Activated gamma-delta T cell treated with Interleukin-2 at 50 U/mL for 16 hours (primary cell): ENCODE data around the gene ST8SIA4.
"Not testable (repeated sequence)": the region's sequence is repeated elsewhere in the genome, so short reads cannot be mapped to it uniquely, and the experiment has no call there.

Experiments used
- DNase-seq: peaks from one replicate; pipeline ENCODE4 v3.0.0-alpha.2; 2020

ST8SIA4 gene

GRCh38 chr5:100827481-100827889 is 75.6 kb downstream of the ST8SIA4 start:
- DNase-seq = no peak

GRCh38 chr5:100826133-100826532 is 76.9 kb downstream of the ST8SIA4 start:
- DNase-seq = no peak

DNA sequence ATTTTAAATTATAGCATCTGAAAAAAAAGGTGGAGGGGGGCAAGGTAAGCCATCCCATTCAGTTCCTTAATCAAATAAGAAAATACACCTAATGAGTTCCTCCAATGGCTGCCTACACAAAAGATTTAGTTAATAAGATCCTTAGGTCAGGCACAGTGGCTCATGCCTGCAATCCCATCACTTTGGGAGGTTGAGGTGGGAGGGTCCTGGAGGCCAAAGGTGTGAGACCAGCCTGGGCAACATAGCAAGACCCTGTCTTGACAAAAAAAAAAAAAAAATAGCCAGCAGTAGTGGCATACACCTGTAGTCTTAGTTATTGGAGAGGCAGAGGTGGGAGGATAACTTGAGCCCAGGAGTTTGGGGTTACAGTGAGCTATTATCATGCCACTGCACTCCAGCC is 78.4 kb downstream of the ST8SIA4 start:
- no peak for DNase-seq

GRCh38 chr5:100823812-100824211 is 79.3 kb downstream of the ST8SIA4 start:
- no peak for DNase-seq

- no peak for DNase-seq
Observed at GRCh38 chr5:100821751-100822150, 81.3 kb downstream of the ST8SIA4 start.

DNA sequence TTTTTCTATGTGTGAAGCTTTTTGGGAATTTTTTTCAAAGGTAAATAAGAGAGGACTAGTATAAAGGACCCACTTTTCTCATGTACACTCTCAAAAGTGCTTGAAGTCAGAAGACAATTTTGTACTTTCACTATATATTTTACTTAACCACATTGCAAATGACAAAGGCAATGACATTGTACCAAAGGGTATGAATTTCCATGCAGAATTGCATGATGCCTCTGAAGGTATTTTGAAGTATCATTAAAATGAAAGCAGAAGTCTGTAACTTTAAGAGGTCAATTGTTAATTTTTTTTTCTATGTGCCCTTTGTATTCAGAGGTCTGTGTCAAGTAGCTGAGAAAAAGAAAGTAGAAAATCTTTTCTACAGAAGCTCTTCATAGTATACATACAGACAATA is 84.7 kb downstream of the ST8SIA4 start:
- no peak for DNase-seq

DNA sequence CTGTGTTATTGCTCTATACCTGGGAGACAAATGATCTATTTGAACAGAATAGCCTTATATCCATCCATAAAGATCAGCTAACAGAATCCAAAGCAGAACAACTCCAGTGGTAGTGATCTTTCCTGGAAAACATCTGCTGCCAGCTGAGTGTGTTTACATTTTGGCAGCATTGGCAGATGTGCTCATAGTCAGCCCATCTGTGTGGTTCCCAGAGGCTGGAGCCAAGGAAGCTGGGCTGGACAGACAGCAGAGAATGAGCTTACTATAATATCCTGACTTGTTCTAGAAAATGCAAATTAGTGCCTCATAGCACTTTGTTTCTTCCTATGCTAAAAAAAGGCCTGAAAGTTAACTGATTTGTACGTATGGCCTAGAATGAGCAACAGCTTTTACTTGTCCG is 99.7 kb downstream of the ST8SIA4 start:
- no peak for DNase-seq

DNA sequence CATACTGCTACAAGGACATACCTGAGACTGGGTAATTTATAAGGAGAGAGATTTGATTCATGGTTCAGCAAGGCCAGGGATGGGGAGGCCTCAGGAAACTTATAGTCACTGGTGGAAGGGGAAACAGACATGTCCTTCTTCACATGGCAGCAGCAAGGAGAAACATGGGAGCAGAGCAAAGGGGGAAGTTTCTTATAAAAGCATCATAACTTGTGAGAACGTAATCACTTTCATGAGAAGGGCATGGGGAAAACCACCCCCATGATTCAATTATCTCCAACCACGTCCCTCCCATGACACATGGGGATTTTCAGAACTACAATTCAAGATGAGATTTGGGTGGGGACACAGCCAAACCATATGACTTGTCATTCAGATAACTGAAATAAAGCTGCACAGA is 100.9 kb downstream of the ST8SIA4 start:
- no peak for DNase-seq

DNA sequence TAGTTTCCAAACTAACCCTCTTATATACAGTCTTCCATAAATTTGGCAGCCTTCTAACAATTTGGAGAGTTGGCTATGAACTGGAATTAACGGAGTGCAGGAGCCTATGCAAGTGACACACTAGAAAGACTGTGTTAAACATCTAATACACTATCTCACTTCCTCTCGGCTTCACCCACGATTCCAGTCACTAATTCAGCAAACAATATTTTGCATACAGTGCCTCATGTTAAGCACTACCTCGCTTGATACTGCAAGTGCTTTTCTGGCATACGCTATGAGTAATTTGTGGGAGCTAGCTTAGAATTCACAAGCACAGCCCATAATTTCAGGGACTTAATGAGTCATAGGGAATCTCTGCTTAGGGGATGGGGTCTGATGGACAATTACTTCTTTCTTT is 102.5 kb downstream of the ST8SIA4 start:
- no peak for DNase-seq

DNA sequence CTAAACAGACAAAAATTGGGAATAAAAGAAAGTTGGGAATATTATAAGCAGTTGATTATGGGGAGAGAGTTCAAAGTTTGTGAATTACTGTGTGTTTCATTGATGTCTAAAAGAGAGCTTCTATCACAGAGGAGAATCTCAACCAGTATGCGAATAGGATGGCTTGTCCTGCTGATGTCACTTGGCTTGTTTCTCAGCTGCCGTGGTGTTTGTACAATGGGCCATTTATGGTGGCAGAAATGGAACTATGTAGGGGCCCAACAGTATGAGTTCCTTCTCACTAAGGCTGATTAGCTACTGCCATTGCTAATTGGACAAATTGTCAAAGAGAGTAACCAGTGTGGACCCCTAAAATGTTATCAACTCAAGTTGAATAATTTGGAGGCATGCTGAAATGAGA is 103.9 kb downstream of the ST8SIA4 start:
- DNase-seq = no peak

DNA sequence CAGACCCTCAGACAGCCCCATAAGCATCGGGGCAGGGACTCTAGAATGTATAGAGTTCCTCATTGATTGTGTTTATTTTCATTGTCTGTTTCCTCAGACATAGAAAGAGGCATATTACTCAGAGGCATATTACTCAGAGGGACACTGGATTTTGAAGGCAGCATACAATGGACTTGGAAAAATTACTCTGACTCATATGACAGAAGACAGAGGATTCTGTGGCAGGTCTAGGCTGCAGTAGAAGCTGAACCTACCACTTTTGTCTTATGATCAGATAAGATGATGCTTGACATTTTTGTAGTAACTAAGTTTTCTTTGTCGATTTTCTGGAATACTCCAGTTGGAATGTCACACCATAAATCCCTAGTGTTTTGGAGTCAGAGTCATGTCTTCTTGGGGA is 105.2 kb downstream of the ST8SIA4 start:
- no peak for DNase-seq

DNA sequence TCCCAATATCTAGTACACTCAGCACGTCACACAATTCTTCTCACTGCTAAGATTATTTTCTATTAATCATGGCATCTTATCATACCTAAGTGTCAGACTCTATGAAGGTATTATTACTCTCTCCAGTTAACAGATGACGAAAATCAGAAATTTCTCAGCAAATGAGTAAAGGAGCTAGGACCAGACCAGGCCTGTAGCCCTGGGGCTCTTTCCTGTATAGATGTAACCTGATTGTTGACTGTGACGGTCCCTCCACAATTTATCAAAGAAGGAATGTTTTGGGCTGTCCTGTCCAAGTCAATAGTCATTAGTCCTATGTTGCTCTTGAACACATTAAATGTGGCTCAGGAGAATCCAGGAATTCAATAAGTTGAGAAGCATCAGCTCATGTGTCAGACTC is 106.2 kb downstream of the ST8SIA4 start:
- DNase-seq = no peak

DNA sequence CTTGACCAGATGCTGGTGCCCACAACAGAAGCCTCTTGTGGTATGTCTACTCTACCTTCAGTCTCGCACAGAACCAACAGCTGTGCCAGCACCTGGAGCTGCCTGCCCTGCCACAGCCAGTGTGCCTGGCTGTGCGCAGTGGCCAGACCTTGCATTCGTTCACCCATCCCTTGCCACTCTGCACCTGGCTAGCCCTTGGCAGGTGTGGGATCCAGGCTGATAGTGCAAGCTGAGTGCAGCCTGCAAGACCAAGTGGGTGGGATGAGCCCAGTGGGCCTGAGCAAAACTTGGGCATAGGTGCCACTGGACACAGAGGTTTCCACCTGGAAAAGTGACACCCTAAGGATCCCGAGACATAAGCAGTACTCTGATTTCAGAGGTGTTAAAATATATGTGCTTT is 108.2 kb downstream of the ST8SIA4 start:
- no peak for DNase-seq

GRCh38 chr5:100794218-100794617 is 108.9 kb downstream of the ST8SIA4 start:
- DNase-seq = no peak

GRCh38 chr5:100792781-100793180 is 110.3 kb downstream of the ST8SIA4 start:
- DNase-seq = no peak

DNA sequence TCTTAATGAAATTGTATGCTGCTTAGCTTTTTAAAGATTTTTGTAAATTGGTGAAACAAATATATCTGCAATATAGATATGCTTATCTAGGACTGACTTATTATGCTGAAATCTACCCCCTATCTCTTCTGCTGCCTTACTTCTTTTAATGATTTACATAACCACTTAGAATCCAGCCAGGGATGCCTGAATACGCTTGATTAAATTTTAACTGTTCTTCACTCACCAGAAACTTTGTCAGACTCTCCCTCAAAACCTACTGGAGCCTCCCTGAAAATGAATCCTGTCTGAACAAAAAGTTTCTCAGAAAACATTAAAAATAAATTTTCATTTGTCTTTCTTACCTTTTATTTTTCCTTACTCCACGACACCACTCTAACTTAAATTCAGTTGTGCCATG is 111.7 kb downstream of the ST8SIA4 start:
- no peak for DNase-seq

DNA sequence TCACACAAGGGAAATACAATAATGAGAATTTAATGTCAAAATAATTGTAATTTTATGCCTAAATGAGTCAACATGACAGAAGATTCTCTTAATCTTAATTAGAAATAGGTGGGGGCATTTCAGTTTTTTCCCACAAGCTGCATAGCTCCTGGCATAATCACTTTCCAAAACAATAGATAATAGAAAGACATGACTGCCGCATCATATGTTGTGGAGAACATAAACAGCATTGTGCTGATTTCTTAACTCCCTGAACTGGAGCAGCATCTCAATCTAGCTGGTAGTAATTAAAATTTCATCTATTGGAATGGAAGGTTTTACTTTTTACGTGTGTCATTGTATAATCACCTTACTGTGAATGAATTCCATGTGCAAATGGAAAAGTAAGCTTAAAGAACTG is 112.1 kb downstream of the ST8SIA4 start:
- no peak for DNase-seq

DNA sequence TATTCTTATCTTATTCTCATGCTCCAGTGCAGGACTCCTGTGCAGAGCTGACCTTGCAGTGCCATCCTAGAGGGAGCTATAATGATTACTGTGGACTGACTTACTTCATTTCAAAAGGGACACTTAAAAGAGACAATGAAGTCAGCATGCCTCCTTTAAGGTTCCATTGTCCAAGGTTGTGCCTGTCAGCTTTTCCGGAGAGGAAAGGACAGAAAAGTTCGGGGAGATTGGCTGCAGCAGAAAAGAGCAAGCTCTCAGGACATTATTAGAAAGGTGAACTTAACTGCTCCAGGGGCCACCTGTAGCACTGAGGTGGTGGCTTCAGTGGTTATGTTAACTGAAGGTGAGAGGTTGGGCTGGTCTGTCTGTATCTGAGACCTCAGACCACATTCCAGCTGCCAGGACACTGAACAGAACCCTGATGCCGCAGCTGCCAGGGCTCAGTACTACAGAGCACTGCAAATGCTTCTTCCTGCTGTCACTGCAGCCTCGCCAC is 112.9 kb downstream of the ST8SIA4 start:
- DNase-seq = no peak

DNA sequence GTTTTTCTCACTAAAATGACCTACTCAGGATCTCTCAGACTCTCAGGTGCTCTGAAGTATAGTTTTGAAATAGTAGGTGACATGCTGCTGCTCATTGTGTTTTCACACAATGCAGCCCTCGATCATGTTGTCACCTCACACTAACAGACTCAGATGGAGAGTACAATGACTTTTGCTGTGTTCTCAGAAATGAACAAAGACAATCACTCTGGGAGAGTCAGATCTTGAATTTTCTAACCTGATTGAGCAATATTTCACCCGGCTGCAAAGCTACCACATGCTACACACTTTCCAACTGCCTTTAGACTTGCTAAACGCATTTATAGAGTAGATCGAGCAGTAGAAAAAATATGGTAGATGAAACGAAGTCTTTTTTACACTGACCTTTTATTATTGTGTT is 113.4 kb downstream of the ST8SIA4 start:
- no peak for DNase-seq

GRCh38 chr5:100788417-100788816 is 114.7 kb downstream of the ST8SIA4 start:
- DNase-seq = no peak

- DNase-seq = no peak
Observed at GRCh38 chr5:100787648-100788047, 115.4 kb downstream of the ST8SIA4 start.

DNA sequence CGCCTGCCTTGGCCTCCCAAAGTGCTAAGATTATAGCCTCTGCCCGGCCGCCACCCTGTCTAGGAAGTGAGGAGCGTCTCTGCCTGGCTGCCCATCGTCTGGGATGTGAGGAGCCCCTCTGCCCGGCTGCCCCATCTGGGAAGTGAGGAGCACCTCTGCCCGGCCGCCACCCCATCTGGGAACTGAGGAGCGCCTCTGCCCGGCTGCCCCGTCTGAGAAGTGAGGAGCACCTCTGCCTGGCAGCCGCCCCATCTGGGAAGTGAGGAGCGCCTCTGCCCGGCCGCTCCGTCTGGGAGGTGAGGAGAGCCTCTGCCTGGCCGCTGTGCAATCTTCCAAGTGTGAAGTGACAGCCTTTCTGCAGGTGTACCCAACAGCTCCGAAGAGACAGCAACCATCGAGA is 117.5 kb downstream of the ST8SIA4 start:
- not testable (repeated sequence) for DNase-seq

GRCh38 chr5:100780376-100780870 is 122.7 kb downstream of the ST8SIA4 start:
- no peak for DNase-seq

GRCh38 chr5:100779669-100780375 is 123.3 kb downstream of the ST8SIA4 start:
- DNase-seq = no peak

GRCh38 chr5:100777680-100778300 is 125.3 kb downstream of the ST8SIA4 start:
- DNase-seq = no peak
